Amygdala (tissue), 56 donors: Measurements from ENCODE around the gene EMC8.
"Not testable (repeated sequence)": the region's sequence is repeated elsewhere in the genome, so short reads cannot be mapped to it uniquely, and the experiment has no call there.

Experiments
- DNase-seq, 56 donors: peaks; one replicate each; lab custom pipeline; 2025; lab: John Stamatoyannopoulos, UW

EMC8 gene

DNA sequence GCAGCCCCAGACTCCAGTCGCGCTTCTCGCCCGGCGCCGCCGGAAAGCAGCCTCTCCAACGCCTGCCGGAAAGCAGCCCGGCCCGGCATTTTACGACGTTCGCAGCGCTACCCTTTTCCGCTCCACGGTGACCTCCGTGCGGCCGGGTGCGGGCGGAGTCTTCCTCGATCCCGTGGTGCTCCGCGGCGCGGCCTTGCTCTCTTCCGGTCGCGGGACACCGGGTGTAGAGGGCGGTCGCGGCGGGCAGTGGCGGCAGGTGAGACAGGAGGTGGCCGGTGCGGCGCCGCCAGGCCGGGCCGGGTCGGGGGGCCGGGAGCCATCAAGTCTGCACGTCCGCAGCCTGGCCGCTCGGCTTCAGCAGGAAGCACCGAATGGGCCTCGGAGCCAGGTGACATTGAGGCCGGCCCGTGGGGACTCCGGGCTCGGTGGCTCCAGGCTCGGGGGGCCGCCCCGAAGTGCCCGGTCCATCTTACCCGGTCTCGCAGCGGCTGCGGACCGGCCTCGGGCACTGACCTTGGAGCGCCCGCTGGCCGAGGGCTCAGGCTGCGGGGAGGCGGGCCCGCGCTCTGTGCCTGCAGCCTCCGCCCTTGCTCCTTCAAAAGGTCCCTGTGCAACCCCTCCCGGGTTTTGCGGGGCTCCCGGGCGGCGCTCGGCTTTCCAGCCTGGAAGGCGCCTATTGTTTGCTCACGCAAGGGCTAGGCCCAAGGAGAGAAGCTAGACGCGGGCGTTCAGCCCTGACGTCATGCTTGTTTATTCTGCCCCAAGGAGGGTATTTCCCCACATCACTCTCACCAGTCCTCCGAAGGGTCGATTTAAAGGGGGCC lies at the start of gene EMC8, which contains the start of gene COX4I1:
TSS of gene EMC8 (minus strand) at position 48 of the 824 bp plus-strand sequence. CDS start 249 bp downstream, outside the sequence.
TSS of gene COX4I1 (plus strand) at position 199 of the 824 bp plus-strand sequence. CDS start 1,511 bp downstream, outside the sequence.
- DNase-seq: peak; percentile 55 to 96 (median 88)

GRCh38 chr16:85848986-85849385 lies 49.6 kb upstream of the EMC8 start:
- no peak for DNase-seq

GRCh38 chr16:85847681-85848601 lies 48.6 kb upstream of the EMC8 start:
- DNase-seq: no peak

GRCh38 chr16:85847036-85847435 lies 47.7 kb upstream of the EMC8 start:
- no peak for DNase-seq

DNA sequence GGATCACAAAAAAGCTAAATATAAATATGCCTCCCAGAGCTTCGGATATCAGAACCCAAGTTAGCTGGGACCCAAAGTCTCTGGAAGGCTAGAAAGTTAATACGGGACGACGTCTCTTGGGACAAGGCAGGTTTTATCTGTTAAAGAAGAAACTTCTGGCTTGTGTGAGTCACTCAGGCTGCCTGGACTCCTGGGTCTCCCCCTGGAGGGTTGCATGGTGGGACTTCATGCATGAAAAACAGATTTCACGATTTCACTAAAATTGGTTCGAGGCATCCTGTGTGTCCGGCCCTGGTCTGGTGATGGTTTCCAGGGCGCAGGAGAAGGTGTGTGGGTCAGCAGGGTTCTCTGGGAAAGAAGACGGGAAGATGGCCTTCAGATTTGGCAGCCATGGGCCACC lies 47.1 kb upstream of the EMC8 start:
- no peak for DNase-seq

DNA sequence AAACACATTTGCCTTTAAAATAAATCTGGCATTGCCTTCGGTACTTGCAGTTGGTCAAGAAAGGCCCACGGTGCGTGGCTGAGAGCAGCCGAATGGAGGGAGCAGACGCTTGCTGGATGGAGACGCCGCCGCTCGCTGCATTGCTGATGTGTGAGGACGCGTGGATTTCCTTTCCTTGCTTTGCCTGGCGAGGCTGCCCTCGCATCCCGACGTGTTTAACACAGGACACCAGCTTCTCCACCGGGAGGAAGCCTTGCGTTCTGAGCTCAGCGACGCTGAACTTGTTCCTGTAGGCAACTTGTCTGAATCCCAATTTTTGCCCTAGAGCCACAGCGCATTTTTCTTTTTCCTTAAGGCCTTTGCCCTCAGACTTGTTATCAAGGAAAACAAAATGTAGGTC lies 45.9 kb upstream of the EMC8 start:
- no peak for DNase-seq

- no peak for DNase-seq
Measured at GRCh38 chr16:85844786-85845185, 45.4 kb upstream of the EMC8 start.

DNA sequence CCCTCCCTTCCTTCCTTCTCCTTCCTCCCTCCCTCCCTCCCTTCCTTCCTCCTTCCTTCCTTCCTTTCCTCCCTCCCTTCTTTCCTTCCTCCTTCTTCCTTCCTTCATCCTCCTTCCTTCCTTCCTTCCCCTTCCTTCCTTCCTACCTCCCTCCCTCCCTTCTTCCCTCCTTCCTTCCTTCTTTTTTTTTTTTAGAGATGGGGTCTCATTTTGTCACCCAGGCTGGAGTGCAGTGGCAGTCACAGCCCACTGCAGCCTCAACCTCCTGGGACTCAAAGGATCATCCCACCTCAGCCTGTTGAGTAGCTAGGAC lies 44.8 kb upstream of the EMC8 start:
- DNase-seq: no peak

- no peak for DNase-seq
Measured at GRCh38 chr16:85843471-85844168, 44.3 kb upstream of the EMC8 start.

GRCh38 chr16:85842848-85843247 lies 43.5 kb upstream of the EMC8 start:
- no peak for DNase-seq

DNA sequence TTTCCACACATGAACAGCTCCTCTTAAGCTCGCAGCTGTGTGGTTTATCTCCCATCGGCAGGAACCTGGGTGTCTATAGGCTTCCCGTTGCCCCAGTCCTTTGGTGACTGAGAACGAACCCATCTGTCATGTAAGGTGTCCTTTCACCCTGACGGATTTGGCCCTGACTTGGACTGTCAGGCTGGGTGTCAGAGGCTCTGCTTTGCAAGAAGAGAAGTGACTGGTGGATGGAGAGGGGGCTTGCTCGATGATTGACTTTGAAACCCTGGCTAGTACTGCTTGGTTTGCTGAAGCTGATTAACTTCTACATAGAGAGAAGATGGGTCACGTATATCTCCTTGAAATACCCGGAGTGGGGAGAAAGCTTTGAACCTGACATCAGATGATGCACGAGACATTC lies 43.1 kb upstream of the EMC8 start:
- DNase-seq: no peak

GRCh38 chr16:85840801-85841200 lies 41.5 kb upstream of the EMC8 start:
- DNase-seq: no peak

DNA sequence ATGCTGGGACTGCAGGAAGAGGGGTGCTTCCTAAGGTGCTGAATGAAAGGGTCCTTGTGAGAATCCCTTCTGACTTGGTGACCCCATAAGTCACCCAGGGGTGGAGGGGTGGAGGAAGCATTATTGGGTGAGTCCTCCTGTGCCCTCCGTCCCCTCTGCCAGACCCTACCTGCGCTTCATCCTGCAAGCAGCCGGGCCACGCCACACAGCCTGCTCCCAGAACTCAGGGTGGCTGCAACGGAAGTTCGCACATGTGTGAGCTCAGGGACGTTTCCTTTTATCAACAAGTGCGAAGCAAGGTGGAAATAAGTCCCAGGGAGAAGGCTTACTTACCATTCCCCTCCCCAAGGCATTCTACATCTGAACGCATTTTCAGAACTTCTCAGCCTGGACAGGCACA lies 41.1 kb upstream of the EMC8 start:
- no peak for DNase-seq

DNA sequence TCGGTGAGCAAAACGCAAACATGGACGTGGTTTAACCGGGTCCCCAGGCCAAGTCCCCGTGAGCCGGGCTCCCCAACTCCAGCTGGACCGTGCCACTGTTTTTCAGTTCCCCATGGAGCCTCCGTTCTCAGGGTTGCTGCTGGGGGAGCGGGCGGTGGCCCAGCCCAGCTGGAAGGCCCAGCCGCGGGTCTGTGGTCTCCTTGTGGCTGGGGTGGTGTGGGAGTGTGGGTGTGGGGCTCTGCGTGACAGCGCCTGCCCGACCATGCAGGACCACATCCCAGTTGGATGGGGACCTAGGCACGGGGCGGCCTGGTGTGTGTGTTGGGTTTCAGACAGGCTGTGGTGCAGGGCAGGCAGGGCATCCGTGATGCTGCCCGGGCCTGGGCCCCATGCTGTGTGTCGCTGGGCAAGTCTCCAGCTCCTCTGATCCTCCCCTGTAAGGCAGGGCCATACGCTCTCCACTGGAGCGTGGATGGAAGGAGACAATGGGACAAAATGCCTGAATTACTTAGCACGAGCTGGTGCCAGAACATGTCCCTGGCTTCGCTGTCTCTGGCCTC lies 40.4 kb upstream of the EMC8 start:
- DNase-seq: no peak

DNA sequence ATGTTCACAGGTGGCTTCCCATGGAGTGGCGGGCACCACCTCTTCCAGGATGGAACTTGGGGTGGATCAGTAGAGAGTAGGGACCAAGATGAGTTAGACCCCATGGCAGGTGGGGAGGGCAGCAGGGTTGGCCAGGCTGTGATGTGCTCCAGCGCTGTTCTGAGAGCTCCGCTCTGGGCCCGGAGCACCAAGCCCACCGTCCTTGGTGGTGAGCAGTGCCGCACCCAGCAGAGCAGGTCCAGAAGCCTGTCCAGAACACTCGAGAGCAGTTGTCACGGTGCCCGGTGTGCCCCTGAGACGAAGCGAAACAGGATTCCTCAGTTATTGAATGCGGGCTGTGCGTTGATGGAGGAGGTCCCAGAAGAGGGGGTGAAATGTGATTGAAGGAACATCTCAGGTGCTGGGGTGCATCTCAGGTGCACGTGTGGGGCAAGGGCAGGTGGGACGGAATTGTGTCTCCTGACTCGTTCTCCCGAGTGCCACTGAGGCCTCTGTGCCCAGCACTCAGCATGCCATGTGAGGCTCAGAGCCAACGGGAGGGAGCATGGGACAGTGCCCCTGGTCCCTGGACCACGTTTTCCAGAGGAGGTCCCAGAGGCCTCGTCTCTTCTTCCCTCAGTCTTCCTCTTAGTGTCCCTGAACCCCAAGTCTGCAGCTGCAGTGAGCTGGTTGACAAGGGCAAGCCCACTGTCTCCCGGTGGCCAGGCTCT lies 39.7 kb upstream of the EMC8 start:
- no peak for DNase-seq

GRCh38 chr16:85838381-85838780 lies 39.0 kb upstream of the EMC8 start:
- peak in 1 of 56 donors; percentile 38 for DNase-seq

DNA sequence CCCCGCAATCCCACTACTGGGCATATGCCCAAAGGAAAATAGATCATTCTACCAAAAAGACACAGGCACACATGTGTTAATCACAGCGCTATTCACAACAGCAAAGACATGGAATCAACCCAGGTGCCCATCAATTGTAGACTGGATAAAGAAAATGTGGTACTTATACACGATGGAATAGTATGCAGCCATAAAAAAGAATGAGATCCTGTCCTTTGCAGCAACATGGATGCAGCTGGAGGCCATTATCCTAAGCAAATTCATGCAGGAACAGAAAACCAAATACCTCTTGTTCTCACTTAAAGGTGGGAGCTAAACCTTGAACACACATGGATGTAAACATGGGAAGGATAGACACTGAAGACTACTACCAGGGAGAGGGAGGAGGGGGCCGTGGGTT lies 38.3 kb upstream of the EMC8 start:
- DNase-seq: not testable (repeated sequence)

DNA sequence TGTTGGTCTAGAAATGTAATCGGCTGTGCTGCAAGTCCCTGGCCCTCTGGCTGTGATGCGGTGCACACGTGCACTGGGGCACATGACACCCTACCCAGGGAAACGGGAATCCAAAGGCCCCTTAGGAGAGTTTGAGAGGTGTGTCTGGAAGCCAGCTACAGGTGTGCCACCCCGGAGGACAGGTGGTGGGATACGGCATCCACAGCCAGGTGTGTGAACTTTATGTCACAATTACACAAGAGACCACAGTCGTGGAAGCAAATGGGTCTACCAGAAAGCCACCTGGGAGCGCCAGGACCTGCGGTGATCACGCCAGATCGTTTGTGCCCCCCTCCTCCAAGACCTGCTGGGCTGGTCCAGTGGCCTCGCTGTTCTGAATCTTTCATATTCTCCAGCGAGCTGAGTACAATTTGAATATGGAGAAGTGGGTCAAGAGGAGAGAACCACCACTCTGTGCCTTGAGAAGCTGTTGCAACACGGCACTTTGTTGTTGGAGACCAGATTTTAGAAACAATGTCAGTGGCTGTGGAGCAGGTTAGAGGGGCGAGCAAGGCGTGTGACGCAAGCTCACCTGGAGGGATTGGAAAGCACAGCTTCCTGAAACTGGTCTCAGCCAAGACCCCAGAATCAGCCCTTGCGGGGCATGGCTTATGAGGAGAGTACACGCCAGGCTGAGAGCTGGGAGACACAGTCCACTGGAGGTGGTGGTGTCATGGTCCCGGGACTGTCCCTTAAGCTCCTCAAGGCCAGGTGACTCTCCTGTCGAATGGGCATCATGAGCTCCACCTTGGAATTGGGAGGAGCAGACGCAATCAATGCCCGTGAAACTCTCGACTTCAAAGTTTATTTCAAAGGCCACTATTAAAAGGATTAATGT lies 37.6 kb upstream of the EMC8 start:
- no peak for DNase-seq
